Endothelial cell (in vitro differentiated cells): ENCODE results near the gene CD3E. TPM values are rescaled to one million over a fixed set of nuclear protein-coding genes. Genes with fewer than 3 reads are reported as not detected.

ENCODE experiments used
- DNase-seq: peaks from one replicate; pipeline ENCODE4 v3.0.0; 2021; ENCODE audit warnings: low spot score
- H3K27ac Mint-ChIP-seq: one replicate; pipeline ENCODE4 v1.8.0; 2021; ENCODE audit warnings: mixed read lengths, inconsistent platforms; ENCODE audit not compliant: unreplicated experiment
- H3K27me3 Mint-ChIP-seq: one replicate; pipeline ENCODE4 v1.8.0; 2021; ENCODE audit warnings: mild to moderate bottlenecking, moderate library complexity, mixed read lengths, inconsistent platforms; ENCODE audit not compliant: unreplicated experiment
- H3K36me3 Mint-ChIP-seq: one replicate; pipeline ENCODE4 v1.8.0; 2021; ENCODE audit warnings: mild to moderate bottlenecking, low read depth, mixed read lengths, inconsistent platforms; ENCODE audit not compliant: unreplicated experiment
- H3K4me1 Mint-ChIP-seq: one replicate; pipeline ENCODE4 v1.8.0; 2021; ENCODE audit warnings: mild to moderate bottlenecking, mixed read lengths, inconsistent platforms; ENCODE audit not compliant: unreplicated experiment
- H3K4me3 Mint-ChIP-seq: one replicate; pipeline ENCODE4 v1.8.0; 2021; ENCODE audit warnings: mild to moderate bottlenecking, mixed read lengths, inconsistent platforms; ENCODE audit not compliant: unreplicated experiment
- H3K9me3 Mint-ChIP-seq: one replicate; pipeline ENCODE4 v1.8.0; 2021; ENCODE audit warnings: mixed read lengths, inconsistent platforms; ENCODE audit not compliant: unreplicated experiment
- total RNA-seq: library from RNA; stranded (reverse); fragmentation: NEBNext Ultra II Directional; extraction: Animal tissue kit (Norgen Biotek cat#: 25700); gene quantifications from one replicate; pipeline ENCODE4 v1.2.1, GENCODE V29; 2021; ENCODE audit not compliant: unreplicated experiment
- TF ChIP-seq, protein P1 (sequence below): fragments of 200-600 bp; sonication (generic); IDR thresholded peaks from one replicate; pipeline ENCODE4 v1.5.0; 2021; ENCODE audit warnings: antibody characterized with exemption; ENCODE audit not compliant: unreplicated experiment

Gene CD3E
- total RNA-seq, 1 donor from 2014 or later, result not detected

- H3K4me3 Mint-ChIP-seq, result no peak overlapping the region
- TF ChIP-seq, protein P1, sequence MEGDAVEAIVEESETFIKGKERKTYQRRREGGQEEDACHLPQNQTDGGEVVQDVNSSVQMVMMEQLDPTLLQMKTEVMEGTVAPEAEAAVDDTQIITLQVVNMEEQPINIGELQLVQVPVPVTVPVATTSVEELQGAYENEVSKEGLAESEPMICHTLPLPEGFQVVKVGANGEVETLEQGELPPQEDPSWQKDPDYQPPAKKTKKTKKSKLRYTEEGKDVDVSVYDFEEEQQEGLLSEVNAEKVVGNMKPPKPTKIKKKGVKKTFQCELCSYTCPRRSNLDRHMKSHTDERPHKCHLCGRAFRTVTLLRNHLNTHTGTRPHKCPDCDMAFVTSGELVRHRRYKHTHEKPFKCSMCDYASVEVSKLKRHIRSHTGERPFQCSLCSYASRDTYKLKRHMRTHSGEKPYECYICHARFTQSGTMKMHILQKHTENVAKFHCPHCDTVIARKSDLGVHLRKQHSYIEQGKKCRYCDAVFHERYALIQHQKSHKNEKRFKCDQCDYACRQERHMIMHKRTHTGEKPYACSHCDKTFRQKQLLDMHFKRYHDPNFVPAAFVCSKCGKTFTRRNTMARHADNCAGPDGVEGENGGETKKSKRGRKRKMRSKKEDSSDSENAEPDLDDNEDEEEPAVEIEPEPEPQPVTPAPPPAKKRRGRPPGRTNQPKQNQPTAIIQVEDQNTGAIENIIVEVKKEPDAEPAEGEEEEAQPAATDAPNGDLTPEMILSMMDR, result no peak
- H3K4me1 Mint-ChIP-seq, result peaks cover 2% of the 10 kb centered on the region
- H3K36me3 Mint-ChIP-seq, result no peaks in the 10 kb centered on the region
- no peaks in the 10 kb centered on the region for H3K9me3 Mint-ChIP-seq
- H3K27me3 Mint-ChIP-seq, result peaks cover 4% of the 10 kb centered on the region
- DNase-seq, result no peak
- H3K27ac Mint-ChIP-seq, result no peak overlapping the region
These were observed 34.1 kb downstream of the CD3E start for GRCh38 chr11:118338637-118339061.

GRCh38 chr11:118339281-118339961 lies 34.9 kb downstream of the CD3E start:
- Mint-ChIP-seq H3K4me3 (no peak overlapping the region), H3K27ac (no peak overlapping the region), H3K9me3 (no peaks in the 10 kb centered on the region), H3K27me3 (peaks cover 4% of the 10 kb centered on the region), H3K36me3 (no peaks in the 10 kb centered on the region), H3K4me1 (peaks cover 2% of the 10 kb centered on the region)
- DNase-seq, result no peak
- TF ChIP-seq, protein P1, result no peak

GRCh38 chr11:118340449-118340848 lies 35.9 kb downstream of the CD3E start:
- no peaks in the 10 kb centered on the region for H3K36me3 Mint-ChIP-seq
- H3K9me3 Mint-ChIP-seq, result no peaks in the 10 kb centered on the region
- peaks cover 2% of the 10 kb centered on the region for H3K4me1 Mint-ChIP-seq
- no peak overlapping the region for H3K4me3 Mint-ChIP-seq
- TF ChIP-seq, protein P1, result no peak
- no peak for DNase-seq
- peaks cover 4% of the 10 kb centered on the region for H3K27me3 Mint-ChIP-seq
- no peak overlapping the region for H3K27ac Mint-ChIP-seq

DNA sequence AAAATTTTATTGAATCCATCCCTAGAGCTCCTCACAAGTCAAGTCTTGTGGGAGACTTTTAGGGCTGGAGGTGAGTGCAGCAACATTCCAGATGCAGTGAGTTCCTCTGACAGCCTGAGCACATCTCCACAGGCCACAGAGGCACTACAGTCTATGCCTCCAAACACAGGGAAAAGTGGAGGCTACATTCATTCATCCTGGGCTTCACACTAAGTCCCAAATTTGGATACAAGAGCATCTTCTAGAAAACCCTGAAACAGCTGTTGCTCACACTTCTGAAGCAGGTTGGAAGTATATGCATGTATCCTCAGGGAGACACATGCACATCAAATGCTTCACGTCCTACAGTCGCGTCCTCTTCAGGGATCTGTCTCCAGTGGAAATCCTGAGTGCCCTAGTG lies 36.7 kb downstream of the CD3E start:
- no peak for DNase-seq
- peaks cover 2% of the 10 kb centered on the region for H3K4me1 Mint-ChIP-seq
- H3K4me3 Mint-ChIP-seq, result no peak overlapping the region
- H3K36me3 Mint-ChIP-seq, result no peaks in the 10 kb centered on the region
- no peaks in the 10 kb centered on the region for H3K9me3 Mint-ChIP-seq
- H3K27me3 Mint-ChIP-seq, result peaks cover 5% of the 10 kb centered on the region
- TF ChIP-seq, protein P1, result no peak
- H3K27ac Mint-ChIP-seq, result no peak overlapping the region

- H3K27me3 Mint-ChIP-seq, result peaks cover 5% of the 10 kb centered on the region
- no peak overlapping the region for H3K27ac Mint-ChIP-seq
- H3K36me3 Mint-ChIP-seq, result no peaks in the 10 kb centered on the region
- no peak overlapping the region for H3K4me3 Mint-ChIP-seq
- no peak for DNase-seq
- TF ChIP-seq, protein P1, result no peak
- peaks cover 2% of the 10 kb centered on the region for H3K4me1 Mint-ChIP-seq
- H3K9me3 Mint-ChIP-seq, result no peaks in the 10 kb centered on the region
These were observed 37.4 kb downstream of the CD3E start for GRCh38 chr11:118341815-118342489.
